Body of pancreas (tissue), 4 donors: ENCODE results near the gene MBD3L4.

Experiments used
- CTCF ChIP-seq, 7 experiments: fragments of 450-650 bp in 4 of 7; fragments of 200-600 bp in 3 of 7; sonication (generic) in 3 of 7; IDR thresholded peaks; one replicate each; pipeline ENCODE4 v1.5.1; 2016 to 2019; ENCODE audit warnings: antibody characterized with exemption in 7 of 7
- POLR2A ChIP-seq, 3 donors: fragments of 450-650 bp; IDR thresholded peaks; one replicate each; pipeline ENCODE4 v1.6.1; 2016; ENCODE audit warnings: antibody characterized with exemption in 3 of 3, mild to moderate bottlenecking in 2 of 3

- TF ChIP-seq CTCF (IDR thresholded peaks at IDR 0.05) (no peak), POLR2A (IDR thresholded peaks at IDR 0.05) (no peak)
These were observed 49.0 kb upstream of the MBD3L4 start for GRCh38 chr19:7088999-7089398.
